H9 (cell line): ENCODE measurements around the gene JMJD1C. TPM values are rescaled to one million over a fixed set of nuclear protein-coding genes. Genes with fewer than 3 reads are reported as not detected.

Experiments
- DNase-seq: peaks from one replicate; pipeline ENCODE4 v3.0.0-alpha.2; 2017
- H2AFZ ChIP-seq: one replicate; pipeline ENCODE4 v1.6.1; 2013; ENCODE audit warnings: mild to moderate bottlenecking, low read length, control low read depth, moderate library complexity
- H2AK5ac ChIP-seq: 2 replicates; pipeline ENCODE4 v1.6.1; 2013; ENCODE audit warnings: low read length, control low read depth, mixed read lengths; ENCODE audit not compliant: insufficient read length
- H2BK120ac ChIP-seq: one replicate; pipeline ENCODE4 v1.6.1; 2013; ENCODE audit warnings: low read depth, mild to moderate bottlenecking, low read length, control low read depth, inconsistent platforms; ENCODE audit not compliant: poor library complexity, severe bottlenecking
- H2BK12ac ChIP-seq: 2 replicates; pipeline ENCODE4 v1.6.1; 2013; ENCODE audit warnings: low read length, control low read depth, mixed read lengths, low read depth; ENCODE audit not compliant: insufficient read length
- H2BK15ac ChIP-seq: 2 replicates; pipeline ENCODE4 v1.6.1; 2013; ENCODE audit warnings: low read depth, low read length, control low read depth
- H2BK20ac ChIP-seq: one replicate; pipeline ENCODE4 v1.6.1; 2013; ENCODE audit warnings: low read depth, mild to moderate bottlenecking, low read length, control low read depth, inconsistent platforms; ENCODE audit not compliant: poor library complexity, severe bottlenecking
- H2BK5ac ChIP-seq: 2 replicates; pipeline ENCODE4 v1.6.1; 2013; ENCODE audit warnings: low read length, control low read depth, mixed read lengths; ENCODE audit not compliant: insufficient read length
- H3K14ac ChIP-seq: 2 replicates; pipeline ENCODE4 v1.6.1; 2013; ENCODE audit warnings: low read length, control low read depth; ENCODE audit not compliant: insufficient read depth
- H3K18ac ChIP-seq: 2 replicates; pipeline ENCODE4 v1.6.1; 2013; ENCODE audit warnings: low read depth, mild to moderate bottlenecking, mixed read lengths, low read length, control low read depth; ENCODE audit not compliant: insufficient read length
- H3K23ac ChIP-seq: 2 replicates; pipeline ENCODE4 v1.6.1; 2013; ENCODE audit warnings: low read length, control low read depth, mixed read lengths, low read depth; ENCODE audit not compliant: insufficient read length
- H3K23me2 ChIP-seq: 2 replicates; pipeline ENCODE4 v1.6.1; 2013; ENCODE audit warnings: low read depth, mild to moderate bottlenecking, mixed read lengths, low read length, control low read depth; ENCODE audit not compliant: insufficient read length, poor library complexity, severe bottlenecking
- H3K27ac ChIP-seq: 2 replicates; pipeline ENCODE4 v1.5.1; 2013; ENCODE audit warnings: low read length, control low read depth, mixed read lengths, low read depth; ENCODE audit not compliant: insufficient read length
- H3K27me3 ChIP-seq: 2 replicates; pipeline ENCODE4 v1.6.1; 2013; ENCODE audit warnings: low read length, control low read depth, inconsistent platforms; ENCODE audit not compliant: insufficient read depth
- H3K4ac ChIP-seq: 2 replicates; pipeline ENCODE4 v1.6.1; 2013; ENCODE audit warnings: low read depth, mild to moderate bottlenecking, control low read depth, inconsistent platforms, low read length, moderate library complexity
- H3K4me1 ChIP-seq: 2 replicates; pipeline ENCODE4 v1.6.1; 2013; ENCODE audit warnings: low read length, control low read depth, inconsistent platforms; ENCODE audit not compliant: insufficient read depth
- H3K4me2 ChIP-seq: 2 replicates; pipeline ENCODE4 v1.6.1; 2013; ENCODE audit warnings: low read length, control low read depth, mixed read lengths; ENCODE audit not compliant: insufficient read length, insufficient read depth
- H3K56ac ChIP-seq: 2 replicates; pipeline ENCODE4 v1.6.1; 2013; ENCODE audit warnings: low read depth, mild to moderate bottlenecking, mixed read lengths, low read length, control low read depth; ENCODE audit not compliant: insufficient read length
- H3K79me1 ChIP-seq: 2 replicates; pipeline ENCODE4 v1.6.1; 2013; ENCODE audit warnings: low read depth, mild to moderate bottlenecking, moderate library complexity, low read length, control low read depth, inconsistent platforms; ENCODE audit not compliant: insufficient read depth, poor library complexity, severe bottlenecking
- H3K79me2 ChIP-seq: 2 replicates; pipeline ENCODE4 v1.6.1; 2013; ENCODE audit warnings: low read length, control low read depth, inconsistent platforms; ENCODE audit not compliant: insufficient read depth
- H3K9ac ChIP-seq: 2 replicates; pipeline ENCODE4 v1.6.1; 2013; ENCODE audit warnings: low read length, control low read depth, mixed read lengths; ENCODE audit not compliant: insufficient read length; ENCODE audit errors: extremely low read depth
- H3K9me3 ChIP-seq: one replicate; pipeline ENCODE4 v1.6.1; 2013; ENCODE audit warnings: low read depth, low read length, inconsistent platforms; ENCODE audit not compliant: control insufficient read depth
- H3T11ph ChIP-seq: one replicate; pipeline ENCODE4 v1.6.1; 2013; ENCODE audit warnings: mild to moderate bottlenecking, low read length, control low read depth, inconsistent platforms
- H4K20me1 ChIP-seq: one replicate; pipeline ENCODE4 v1.6.1; 2013; ENCODE audit not compliant: control insufficient read depth, insufficient read length, insufficient read depth
- H4K5ac ChIP-seq: 2 replicates; pipeline ENCODE4 v1.6.1; 2013; ENCODE audit warnings: low read depth, mild to moderate bottlenecking, mixed read lengths, low read length, control low read depth; ENCODE audit not compliant: insufficient read length
- H4K8ac ChIP-seq: replicated peaks from 2 replicates; pipeline ENCODE4 v1.6.1; 2013; ENCODE audit warnings: low read length, control low read depth, mixed read lengths, low read depth; ENCODE audit not compliant: insufficient read length
- H4K91ac ChIP-seq: 2 replicates; pipeline ENCODE4 v1.6.1; 2013; ENCODE audit warnings: low read depth, mild to moderate bottlenecking, moderate library complexity, mixed read lengths, low read length, control low read depth; ENCODE audit not compliant: insufficient read length
- H3K27ac Mint-ChIP-seq, 3 experiments: 2 replicates in 2 of 3; 3 replicates in 1 of 3; pipeline ENCODE4 v1.8.0; 2020 to 2021; ENCODE audit warnings: mixed read lengths in 3 of 3, mild to moderate bottlenecking in 1 of 3, moderate library complexity in 1 of 3
- H3K27me3 Mint-ChIP-seq: 2 replicates; pipeline ENCODE4 v1.8.0; 2021; ENCODE audit warnings: low read depth, mild to moderate bottlenecking, moderate library complexity, mixed read lengths
- H3K36me3 Mint-ChIP-seq, 3 experiments: 2 replicates in 2 of 3; 3 replicates in 1 of 3; pipeline ENCODE4 v1.8.0; 2020 to 2021; ENCODE audit warnings: low read depth in 3 of 3, mixed read lengths in 3 of 3; ENCODE audit not compliant: insufficient read depth in 1 of 3
- H3K4me1 Mint-ChIP-seq, 2 experiments: 2 replicates each; pipeline ENCODE4 v1.8.0; 2020; ENCODE audit warnings: mixed read lengths in 2 of 2
- H3K4me3 Mint-ChIP-seq, 2 experiments: 2 replicates in 1 of 2; 3 replicates in 1 of 2; pipeline ENCODE4 v1.8.0; 2020 to 2021; ENCODE audit warnings: mild to moderate bottlenecking in 2 of 2, mixed read lengths in 2 of 2, moderate library complexity in 1 of 2
- H3K9me3 Mint-ChIP-seq, 2 experiments: 2 replicates in 1 of 2; 3 replicates in 1 of 2; pipeline ENCODE4 v1.8.0; 2020; ENCODE audit warnings: mild to moderate bottlenecking in 2 of 2, mixed read lengths in 2 of 2, moderate library complexity in 1 of 2
- WGBS: extraction: QIAGEN DNeasy Blood & Tissue Kit; methylation state at CpG from one replicate; pipeline ENCODE4 v1.1.7; 2013; ENCODE audit warnings: missing lambda C conversion rate, low lambda C conversion rate, mixed read lengths; ENCODE audit not compliant: insufficient read length; ENCODE audit errors: extremely low coverage; 5-methylcytosine and 5-hydroxymethylcytosine counted together
- total RNA-seq: library from RNA; stranded (reverse); gene quantifications from 2 replicates; pipeline ENCODE4 v1.2.1, GENCODE V29; 2021
- TF ChIP-seq, protein P1 (sequence below): fragments of 200-600 bp; sonication (generic); conservative IDR thresholded peaks from 3 replicates; pipeline ENCODE4 v1.8.0; 2021; ENCODE audit warnings: antibody characterized with exemption, mild to moderate bottlenecking

The JMJD1C gene
- total RNA-seq, 1 experiment from 2014 or later, result 200 TPM

DNA sequence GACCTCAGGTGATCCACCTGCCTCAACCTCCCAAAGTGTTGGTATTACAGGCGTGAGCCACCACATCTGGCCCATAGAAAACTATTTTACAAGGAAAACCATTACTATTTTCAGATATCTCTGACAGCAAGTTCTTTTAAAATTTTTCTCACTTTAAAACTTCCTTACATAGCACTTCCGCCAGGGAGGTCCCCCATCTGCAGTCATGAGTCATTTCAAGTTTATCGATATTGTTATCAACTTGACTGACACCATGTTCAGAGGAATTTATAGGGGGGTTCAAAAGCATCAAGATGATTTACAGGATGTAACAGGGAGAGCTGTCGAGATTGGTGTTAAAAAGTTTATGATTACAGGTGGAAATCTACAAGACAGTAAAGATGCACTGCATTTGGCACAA is 243.8 kb downstream of the JMJD1C start:
- Histone ChIP-seq H3T11ph (no peak overlapping the region), H2BK20ac (no peak overlapping the region), H2BK5ac (no peak overlapping the region), H3K4me1 (peaks cover 2% of the 10 kb centered on the region; the same call in 1 of the 2 replicates), H2BK120ac (no peak overlapping the region), H2BK12ac (no peak overlapping the region), H3K14ac (no peak overlapping the region), H3K79me2 (peaks cover 40% of the 10 kb centered on the region; the same call in 1 of the 2 replicates), H3K23me2 (no peaks in the 10 kb centered on the region), H4K8ac (no peak overlapping the region), H4K91ac (no peak overlapping the region), H2AK5ac (no peak overlapping the region), H3K79me1 (peaks cover 2% of the 10 kb centered on the region), H3K27me3 (no peaks in the 10 kb centered on the region), H4K20me1 (no peaks in the 10 kb centered on the region), H3K4ac (no peak overlapping the region), H2AFZ (no peak overlapping the region), H3K4me2 (no peak overlapping the region), H2BK15ac (no peak overlapping the region), H3K27ac (no peak overlapping the region), H3K56ac (no peak overlapping the region), H3K9me3 (no peaks in the 10 kb centered on the region), H4K5ac (no peak overlapping the region), H3K23ac (no peak overlapping the region), H3K18ac (no peak overlapping the region), H3K9ac (no peak overlapping the region)
- DNase-seq, result no peak
- Mint-ChIP-seq H3K27ac (peak overlapping the region in 1 of 3 experiments; percentile 74; a peak in 2 of 7 replicates), H3K4me3 (no peak overlapping the region), H3K4me1 (peaks cover 34 to 49% of the 10 kb centered on the region in 2 experiments), H3K27me3 (no peaks in the 10 kb centered on the region), H3K36me3 (peaks cover 2 to 11% (median 10%) of the 10 kb centered on the region in 3 experiments; a peak in 5 of 7 replicates), H3K9me3 (no peaks in the 10 kb centered on the region)
- TF ChIP-seq, protein P1, sequence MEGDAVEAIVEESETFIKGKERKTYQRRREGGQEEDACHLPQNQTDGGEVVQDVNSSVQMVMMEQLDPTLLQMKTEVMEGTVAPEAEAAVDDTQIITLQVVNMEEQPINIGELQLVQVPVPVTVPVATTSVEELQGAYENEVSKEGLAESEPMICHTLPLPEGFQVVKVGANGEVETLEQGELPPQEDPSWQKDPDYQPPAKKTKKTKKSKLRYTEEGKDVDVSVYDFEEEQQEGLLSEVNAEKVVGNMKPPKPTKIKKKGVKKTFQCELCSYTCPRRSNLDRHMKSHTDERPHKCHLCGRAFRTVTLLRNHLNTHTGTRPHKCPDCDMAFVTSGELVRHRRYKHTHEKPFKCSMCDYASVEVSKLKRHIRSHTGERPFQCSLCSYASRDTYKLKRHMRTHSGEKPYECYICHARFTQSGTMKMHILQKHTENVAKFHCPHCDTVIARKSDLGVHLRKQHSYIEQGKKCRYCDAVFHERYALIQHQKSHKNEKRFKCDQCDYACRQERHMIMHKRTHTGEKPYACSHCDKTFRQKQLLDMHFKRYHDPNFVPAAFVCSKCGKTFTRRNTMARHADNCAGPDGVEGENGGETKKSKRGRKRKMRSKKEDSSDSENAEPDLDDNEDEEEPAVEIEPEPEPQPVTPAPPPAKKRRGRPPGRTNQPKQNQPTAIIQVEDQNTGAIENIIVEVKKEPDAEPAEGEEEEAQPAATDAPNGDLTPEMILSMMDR, result no peak
- WGBS, result no CpG with 5 or more reads among the region's 4 CpGs
